Tibial nerve (tissue), 4 donors: ENCODE results near the gene MTCL1.

Experiments
- EP300 ChIP-seq, 2 donors: sonication (generic); formaldehyde crosslinking; IDR thresholded peaks; one replicate each; pipeline ENCODE4 v1.6.1; 2017; ENCODE audit warnings: antibody characterized with exemption in 2 of 2, mild to moderate bottlenecking in 1 of 2
- POLR2A ChIP-seq, 2 donors: fragments of 450-650 bp; IDR thresholded peaks; one replicate each; pipeline ENCODE4 v1.6.1; 2017; ENCODE audit warnings: antibody characterized with exemption in 2 of 2, mild to moderate bottlenecking in 2 of 2, moderate library complexity in 2 of 2
- TF ChIP-seq, protein P1 (sequence below), 5 experiments: fragments of 200-600 bp in 3 of 5; fragments of 450-650 bp in 2 of 5; sonication (generic) in 3 of 5; IDR thresholded peaks; one replicate each; pipeline ENCODE4 v1.5.1; 2016 to 2019; ENCODE audit warnings: antibody characterized with exemption in 5 of 5, mild to moderate bottlenecking in 3 of 5, moderate library complexity in 2 of 5

- TF ChIP-seq, protein P1, sequence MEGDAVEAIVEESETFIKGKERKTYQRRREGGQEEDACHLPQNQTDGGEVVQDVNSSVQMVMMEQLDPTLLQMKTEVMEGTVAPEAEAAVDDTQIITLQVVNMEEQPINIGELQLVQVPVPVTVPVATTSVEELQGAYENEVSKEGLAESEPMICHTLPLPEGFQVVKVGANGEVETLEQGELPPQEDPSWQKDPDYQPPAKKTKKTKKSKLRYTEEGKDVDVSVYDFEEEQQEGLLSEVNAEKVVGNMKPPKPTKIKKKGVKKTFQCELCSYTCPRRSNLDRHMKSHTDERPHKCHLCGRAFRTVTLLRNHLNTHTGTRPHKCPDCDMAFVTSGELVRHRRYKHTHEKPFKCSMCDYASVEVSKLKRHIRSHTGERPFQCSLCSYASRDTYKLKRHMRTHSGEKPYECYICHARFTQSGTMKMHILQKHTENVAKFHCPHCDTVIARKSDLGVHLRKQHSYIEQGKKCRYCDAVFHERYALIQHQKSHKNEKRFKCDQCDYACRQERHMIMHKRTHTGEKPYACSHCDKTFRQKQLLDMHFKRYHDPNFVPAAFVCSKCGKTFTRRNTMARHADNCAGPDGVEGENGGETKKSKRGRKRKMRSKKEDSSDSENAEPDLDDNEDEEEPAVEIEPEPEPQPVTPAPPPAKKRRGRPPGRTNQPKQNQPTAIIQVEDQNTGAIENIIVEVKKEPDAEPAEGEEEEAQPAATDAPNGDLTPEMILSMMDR (IDR thresholded peaks at IDR 0.05): no peak
- no peak for TF ChIP-seq POLR2A (IDR thresholded peaks at IDR 0.05)
- TF ChIP-seq EP300 (IDR thresholded peaks at IDR 0.05): no peak
These were observed 93.6 kb downstream of the MTCL1 start for GRCh38 chr18:8799001-8799400.
